DMS 273 (cell line): ENCODE results near the gene ZBTB12.
"Not testable (repeated sequence)": the region's sequence is repeated elsewhere in the genome, so short reads cannot be mapped to it uniquely, and the experiment has no call there.

ENCODE experiments used
- DNase-seq: peaks from one replicate; lab custom pipeline; 2025; ENCODE audit not compliant: unreplicated experiment; lab: John Stamatoyannopoulos, UW

Gene ZBTB12, protein sequence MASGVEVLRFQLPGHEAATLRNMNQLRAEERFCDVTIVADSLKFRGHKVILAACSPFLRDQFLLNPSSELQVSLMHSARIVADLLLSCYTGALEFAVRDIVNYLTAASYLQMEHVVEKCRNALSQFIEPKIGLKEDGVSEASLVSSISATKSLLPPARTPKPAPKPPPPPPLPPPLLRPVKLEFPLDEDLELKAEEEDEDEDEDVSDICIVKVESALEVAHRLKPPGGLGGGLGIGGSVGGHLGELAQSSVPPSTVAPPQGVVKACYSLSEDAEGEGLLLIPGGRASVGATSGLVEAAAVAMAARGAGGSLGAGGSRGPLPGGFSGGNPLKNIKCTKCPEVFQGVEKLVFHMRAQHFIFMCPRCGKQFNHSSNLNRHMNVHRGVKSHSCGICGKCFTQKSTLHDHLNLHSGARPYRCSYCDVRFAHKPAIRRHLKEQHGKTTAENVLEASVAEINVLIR

DNA sequence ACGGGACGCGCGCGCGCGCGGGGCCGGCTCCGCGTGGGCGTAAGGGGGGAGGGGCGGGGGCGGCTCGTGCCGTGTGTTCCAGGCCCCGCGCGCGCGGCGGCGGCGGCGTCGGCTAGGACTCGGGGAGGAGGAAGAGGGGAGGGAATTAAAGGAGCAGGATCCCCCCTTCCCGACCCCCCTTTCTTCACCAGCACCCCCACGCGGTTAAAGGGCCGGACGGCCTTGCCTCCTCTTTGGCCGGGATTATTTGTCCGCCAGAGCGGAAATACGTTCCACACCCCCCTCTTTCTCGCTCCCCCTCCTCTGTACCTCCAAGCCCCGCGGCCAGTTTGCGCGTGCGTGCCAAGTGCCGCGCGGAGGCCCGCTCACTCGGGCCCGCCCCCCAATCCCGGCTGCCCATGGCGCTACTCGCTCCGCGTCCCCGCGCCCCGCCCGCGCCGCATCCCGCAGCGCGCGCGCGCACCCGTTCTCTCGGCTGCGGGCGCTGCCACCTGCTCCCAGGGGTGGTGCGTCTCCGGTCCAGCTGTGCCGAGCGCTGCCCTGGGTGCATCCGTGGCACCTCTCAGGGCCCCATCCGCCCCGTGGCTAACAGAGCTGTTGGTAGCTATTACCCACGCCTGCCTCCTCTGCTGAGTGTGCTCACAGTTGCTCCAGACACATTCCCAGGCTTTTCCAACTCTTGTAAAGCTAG lies at the start of gene ZBTB12:
ZBTB12 (minus strand) TSS at position 134 of the 691 bp plus-strand sequence. CDS start 781 bp downstream, outside the sequence.
- DNase-seq = peak; percentile 98

DNA sequence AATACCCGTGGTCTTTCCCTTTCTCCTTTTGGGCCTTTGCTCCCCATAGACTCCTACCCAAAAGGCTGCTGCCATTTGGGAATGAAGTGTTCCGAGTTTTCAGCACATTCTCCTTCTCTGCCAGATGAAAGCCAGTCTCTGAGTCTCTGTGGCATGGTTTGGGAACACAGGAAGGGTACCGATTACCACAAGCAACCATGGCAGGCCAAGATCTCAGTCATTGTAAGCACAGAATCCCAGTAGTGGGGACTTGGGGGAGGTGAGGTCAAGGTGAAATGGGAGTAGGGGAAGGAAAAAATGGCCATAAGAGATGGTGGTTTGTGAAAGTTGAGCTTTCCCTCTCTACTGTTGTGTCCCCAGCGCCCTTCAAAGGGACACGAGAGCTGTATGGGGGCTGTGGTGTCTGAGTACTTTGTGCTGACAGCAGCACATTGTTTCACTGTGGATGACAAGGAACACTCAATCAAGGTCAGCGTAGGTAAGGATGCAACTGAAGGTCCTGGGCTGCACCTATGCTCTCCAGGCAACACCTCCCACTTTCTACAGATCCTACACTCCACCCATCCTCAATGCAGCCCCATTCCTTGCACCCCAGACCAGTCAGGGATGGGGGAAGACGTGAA lies 48.2 kb upstream of the ZBTB12 start:
- no peak for DNase-seq

DNA sequence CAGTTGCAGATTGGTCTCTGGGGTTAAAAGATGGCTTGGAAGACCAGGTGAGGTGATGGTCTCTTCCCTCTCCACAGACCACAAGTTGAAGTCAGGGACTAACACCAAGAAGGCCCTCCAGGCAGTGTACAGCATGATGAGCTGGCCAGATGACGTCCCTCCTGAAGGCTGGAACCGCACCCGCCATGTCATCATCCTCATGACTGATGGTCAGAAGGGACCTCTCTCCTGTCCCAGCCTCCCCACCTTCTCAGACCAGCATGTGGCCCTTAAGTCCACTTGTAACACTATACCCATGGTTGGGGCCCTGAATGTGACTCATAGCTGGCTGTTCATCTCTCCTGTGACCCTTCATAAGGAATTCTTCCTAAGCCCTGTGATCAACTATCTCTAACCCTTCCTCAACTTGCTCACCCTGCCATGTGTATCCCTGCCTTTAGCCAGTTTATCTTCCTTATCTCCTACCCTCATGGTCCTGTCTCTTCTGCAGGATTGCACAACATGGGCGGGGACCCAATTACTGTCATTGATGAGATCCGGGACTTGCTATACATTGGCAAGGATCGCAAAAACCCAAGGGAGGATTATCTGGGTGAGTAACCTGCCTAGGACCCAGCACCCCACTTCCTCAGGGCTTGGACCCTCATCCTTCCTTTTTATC lies 47.0 kb upstream of the ZBTB12 start:
- DNase-seq = no peak

GRCh38 chr6:31948306-31948705 lies 46.4 kb upstream of the ZBTB12 start:
- no peak for DNase-seq

- DNase-seq = no peak
Measured at GRCh38 chr6:31947864-31948263, 46.0 kb upstream of the ZBTB12 start.

DNA sequence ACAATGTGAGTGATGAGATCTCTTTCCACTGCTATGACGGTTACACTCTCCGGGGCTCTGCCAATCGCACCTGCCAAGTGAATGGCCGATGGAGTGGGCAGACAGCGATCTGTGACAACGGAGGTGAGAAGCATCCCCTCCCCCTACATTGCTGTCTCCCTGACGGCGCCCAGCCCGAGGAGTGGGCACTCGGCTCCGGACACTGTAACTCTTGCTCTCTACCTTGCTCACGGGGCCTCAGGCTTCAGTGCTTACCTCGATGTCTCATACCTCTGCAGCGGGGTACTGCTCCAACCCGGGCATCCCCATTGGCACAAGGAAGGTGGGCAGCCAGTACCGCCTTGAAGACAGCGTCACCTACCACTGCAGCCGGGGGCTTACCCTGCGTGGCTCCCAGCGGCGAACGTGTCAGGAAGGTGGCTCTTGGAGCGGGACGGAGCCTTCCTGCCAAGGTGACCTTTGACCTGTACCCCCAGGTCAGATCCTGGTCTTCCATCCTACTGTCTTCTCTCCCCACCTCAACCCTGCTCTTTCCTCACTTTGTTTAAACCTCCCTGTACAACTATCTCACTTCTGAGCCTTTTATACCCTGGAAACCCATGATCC lies 45.3 kb upstream of the ZBTB12 start:
- DNase-seq = no peak

- DNase-seq = no peak
Measured at GRCh38 chr6:31946370-31946885, 44.5 kb upstream of the ZBTB12 start.

GRCh38 chr6:31945507-31946369 lies 43.9 kb upstream of the ZBTB12 start, which contains the start of gene CFB:
CFB (plus strand) TSS chr6:31946095; CDS start chr6:31946222, 127 bp downstream.
- peak; percentile 49 for DNase-seq

- no peak for DNase-seq
Measured at GRCh38 chr6:31945154-31945506, 43.2 kb upstream of the ZBTB12 start.

DNA sequence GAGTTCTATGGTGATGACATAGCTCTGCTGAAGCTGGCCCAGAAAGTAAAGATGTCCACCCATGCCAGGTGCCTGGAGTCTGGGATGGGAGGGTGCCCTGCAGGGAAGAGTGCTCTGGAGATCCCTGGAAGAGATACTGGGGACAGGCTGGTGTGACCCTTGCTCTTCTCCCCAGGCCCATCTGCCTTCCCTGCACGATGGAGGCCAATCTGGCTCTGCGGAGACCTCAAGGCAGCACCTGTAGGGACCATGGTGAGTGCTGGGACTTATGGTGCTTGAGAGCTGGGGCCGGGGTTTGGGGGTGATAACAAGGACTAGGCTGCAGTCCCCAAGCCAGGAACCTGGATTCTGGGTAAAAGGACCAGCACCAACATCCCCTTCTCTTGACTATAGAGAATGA lies 41.9 kb upstream of the ZBTB12 start:
- DNase-seq = no peak

DNA sequence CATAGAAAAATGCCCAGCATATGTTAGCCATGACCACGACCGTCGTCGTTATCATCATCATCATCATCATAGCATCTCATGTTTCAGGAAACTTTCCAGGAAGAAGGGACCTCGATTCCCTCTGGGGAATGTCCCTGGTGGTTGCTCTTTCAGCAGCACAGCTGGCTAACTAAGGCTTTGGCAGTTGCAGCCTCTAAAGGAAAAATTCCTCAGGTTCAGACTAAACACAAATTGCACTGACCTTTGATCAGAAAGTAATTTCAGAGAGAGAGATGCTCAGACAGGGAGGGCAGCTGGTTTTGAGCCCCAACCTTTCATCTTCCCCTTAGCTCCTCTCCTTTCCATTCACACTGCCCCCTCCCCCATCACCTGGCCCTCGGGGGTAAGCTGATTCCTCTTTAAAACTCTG lies 38.4 kb upstream of the ZBTB12 start:
- peak; percentile 56 for DNase-seq

DNA sequence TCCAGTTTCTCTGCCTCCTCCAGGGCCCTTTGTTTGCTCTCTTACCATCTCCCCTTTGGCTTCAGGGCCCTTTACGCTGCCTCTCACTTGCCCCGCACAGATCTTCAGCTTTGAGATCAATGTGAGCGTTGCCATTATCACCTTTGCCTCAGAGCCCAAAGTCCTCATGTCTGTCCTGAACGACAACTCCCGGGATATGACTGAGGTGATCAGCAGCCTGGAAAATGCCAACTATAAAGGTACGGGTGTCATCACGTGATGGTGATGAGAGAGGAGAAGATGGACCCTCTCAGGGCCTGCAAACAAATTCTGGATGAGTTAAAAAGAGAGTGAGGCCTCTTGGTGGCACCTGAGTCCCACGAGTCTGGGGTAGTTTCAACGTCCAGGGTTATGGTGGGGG lies 33.9 kb upstream of the ZBTB12 start:
- no peak for DNase-seq

- DNase-seq = no peak
Measured at GRCh38 chr6:31935021-31935420, 33.1 kb upstream of the ZBTB12 start.

GRCh38 chr6:31933537-31933936 lies 31.7 kb upstream of the ZBTB12 start:
- DNase-seq = no peak

DNA sequence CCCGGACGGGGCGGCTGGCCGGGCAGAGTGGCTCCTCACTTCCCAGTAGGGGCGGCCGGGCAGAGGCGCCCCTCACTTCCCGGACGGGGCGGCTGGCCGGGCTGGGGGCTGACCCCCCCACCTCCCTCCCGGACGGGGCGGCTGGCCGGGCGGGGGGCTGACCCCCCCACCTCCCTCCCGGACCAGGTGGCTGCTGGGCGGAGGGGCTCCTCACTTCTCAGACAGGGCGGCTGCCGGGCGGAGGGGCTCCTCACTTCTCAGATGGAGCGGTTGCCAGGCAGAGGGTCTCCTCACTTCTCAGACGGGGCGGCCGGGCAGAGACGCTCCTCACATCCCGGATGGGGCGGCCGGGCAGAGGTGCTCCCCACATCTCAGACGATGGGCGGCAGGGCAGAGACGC lies 30.3 kb upstream of the ZBTB12 start:
- DNase-seq = not testable (repeated sequence)

DNA sequence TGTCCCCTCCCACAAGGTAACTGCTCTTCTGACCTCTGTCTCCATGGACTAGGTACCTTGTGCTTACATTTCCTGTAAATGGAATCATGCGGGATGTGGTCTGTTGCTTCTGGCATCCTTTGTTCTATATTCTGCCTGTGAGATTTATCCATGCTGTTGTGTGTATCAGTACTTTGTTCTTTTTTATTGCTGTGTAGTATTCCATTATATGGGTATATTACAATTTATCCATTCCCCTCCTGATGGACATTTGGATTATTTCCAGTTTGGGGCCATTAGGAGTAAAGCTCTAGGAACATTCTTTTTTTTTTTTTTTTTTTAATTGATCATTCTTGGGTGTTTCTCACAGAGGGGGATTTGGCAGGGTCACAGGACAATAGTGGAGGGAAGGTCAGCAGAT lies 29.1 kb upstream of the ZBTB12 start:
- no peak for DNase-seq

DNA sequence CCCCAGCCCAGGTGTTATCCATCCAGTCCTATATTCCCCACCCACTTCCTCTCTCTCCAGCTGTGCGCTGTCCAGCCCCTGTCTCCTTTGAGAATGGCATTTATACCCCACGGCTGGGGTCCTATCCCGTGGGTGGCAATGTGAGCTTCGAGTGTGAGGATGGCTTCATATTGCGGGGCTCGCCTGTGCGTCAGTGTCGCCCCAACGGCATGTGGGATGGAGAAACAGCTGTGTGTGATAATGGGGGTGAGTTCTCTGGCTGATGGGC lies 26.7 kb upstream of the ZBTB12 start:
- DNase-seq = no peak

- no peak for DNase-seq
Measured at GRCh38 chr6:31927863-31928671, 26.2 kb upstream of the ZBTB12 start.

GRCh38 chr6:31927242-31927862 lies 25.5 kb upstream of the ZBTB12 start, which contains the start of gene C2:
C2 (plus strand) TSS chr6:31927717; CDS start chr6:31927753, 36 bp downstream.
- DNase-seq = no peak
